Measurements from ENCODE around the gene REEP1.

Gene REEP1

GRCh38 chr2:86232373-86232784, 105.0 kb downstream of the REEP1 start:
- Histone ChIP-seq H3K9me2 (ENCODE audit: low read depth, low read length) (no peaks in the 10 kb centered on the region), H4K20me1 (ENCODE audit: insufficient read depth, low read length) (no peaks in the 10 kb centered on the region), H3K4me2 (ENCODE audit: low read length) (no peak overlapping the region), H3K4me3 (ENCODE audit: low read depth, low read length, poor library complexity, severe bottlenecking) (no peak overlapping the region), H3K9ac (ENCODE audit: low read length) (no peak overlapping the region), H3K79me2 (ENCODE audit: insufficient read depth, low read length) (no peaks in the 10 kb centered on the region), H3K27me3 (ENCODE audit: insufficient read depth, low read length) (no peaks in the 10 kb centered on the region), H3F3A (ENCODE audit: insufficient read depth, low read length) (no peaks in the 10 kb centered on the region), H3K9me3 (ENCODE audit: low read length) (no peaks in the 10 kb centered on the region), H3K36me3 (ENCODE audit: insufficient read depth, low read length) (no peaks in the 10 kb centered on the region), H3K27ac (ENCODE audit: low read depth, low read length, poor library complexity, severe bottlenecking) (no peak overlapping the region), H3K4me1 (ENCODE audit: insufficient read depth, low read length, severe bottlenecking) (peaks cover 11% of the 10 kb centered on the region), H2AFZ (ENCODE audit: low read length) (no peak overlapping the region)
- TF ChIP-seq, protein P1, sequence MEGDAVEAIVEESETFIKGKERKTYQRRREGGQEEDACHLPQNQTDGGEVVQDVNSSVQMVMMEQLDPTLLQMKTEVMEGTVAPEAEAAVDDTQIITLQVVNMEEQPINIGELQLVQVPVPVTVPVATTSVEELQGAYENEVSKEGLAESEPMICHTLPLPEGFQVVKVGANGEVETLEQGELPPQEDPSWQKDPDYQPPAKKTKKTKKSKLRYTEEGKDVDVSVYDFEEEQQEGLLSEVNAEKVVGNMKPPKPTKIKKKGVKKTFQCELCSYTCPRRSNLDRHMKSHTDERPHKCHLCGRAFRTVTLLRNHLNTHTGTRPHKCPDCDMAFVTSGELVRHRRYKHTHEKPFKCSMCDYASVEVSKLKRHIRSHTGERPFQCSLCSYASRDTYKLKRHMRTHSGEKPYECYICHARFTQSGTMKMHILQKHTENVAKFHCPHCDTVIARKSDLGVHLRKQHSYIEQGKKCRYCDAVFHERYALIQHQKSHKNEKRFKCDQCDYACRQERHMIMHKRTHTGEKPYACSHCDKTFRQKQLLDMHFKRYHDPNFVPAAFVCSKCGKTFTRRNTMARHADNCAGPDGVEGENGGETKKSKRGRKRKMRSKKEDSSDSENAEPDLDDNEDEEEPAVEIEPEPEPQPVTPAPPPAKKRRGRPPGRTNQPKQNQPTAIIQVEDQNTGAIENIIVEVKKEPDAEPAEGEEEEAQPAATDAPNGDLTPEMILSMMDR (IDR thresholded peaks at IDR 0.05; ENCODE audit: low read length): no peak
- TF ChIP-seq EZH2 (IDR thresholded peaks at IDR 0.05; ENCODE audit: borderline replicate concordance, low read length): no peak

GRCh38 chr2:86231680-86232372, 105.6 kb downstream of the REEP1 start:
- TF ChIP-seq EZH2 (IDR thresholded peaks at IDR 0.05; ENCODE audit: borderline replicate concordance, low read length): no peak
- TF ChIP-seq, protein P1 (IDR thresholded peaks at IDR 0.05; ENCODE audit: low read length): no peak
- H3K36me3 ChIP-seq (ENCODE audit: insufficient read depth, low read length): no peaks in the 10 kb centered on the region
- no peaks in the 10 kb centered on the region for H3K9me3 ChIP-seq (ENCODE audit: low read length)
- no peaks in the 10 kb centered on the region for H3F3A ChIP-seq (ENCODE audit: insufficient read depth, low read length)
- no peak overlapping the region for H3K4me2 ChIP-seq (ENCODE audit: low read length)
- no peaks in the 10 kb centered on the region for H3K9me2 ChIP-seq (ENCODE audit: low read depth, low read length)
- no peaks in the 10 kb centered on the region for H3K27me3 ChIP-seq (ENCODE audit: insufficient read depth, low read length)
- H3K79me2 ChIP-seq (ENCODE audit: insufficient read depth, low read length): no peaks in the 10 kb centered on the region
- H3K9ac ChIP-seq (ENCODE audit: low read length): no peak overlapping the region
- H2AFZ ChIP-seq (ENCODE audit: low read length): no peak overlapping the region
- H3K4me3 ChIP-seq (ENCODE audit: low read depth, low read length, poor library complexity, severe bottlenecking): no peak overlapping the region
- no peaks in the 10 kb centered on the region for H4K20me1 ChIP-seq (ENCODE audit: insufficient read depth, low read length)
- H3K4me1 ChIP-seq (ENCODE audit: insufficient read depth, low read length, severe bottlenecking): peaks cover 11% of the 10 kb centered on the region
- no peak overlapping the region for H3K27ac ChIP-seq (ENCODE audit: low read depth, low read length, poor library complexity, severe bottlenecking)

- no peaks in the 10 kb centered on the region for H3K27me3 ChIP-seq (ENCODE audit: insufficient read depth, low read length)
- no peak for TF ChIP-seq EZH2 (IDR thresholded peaks at IDR 0.05; ENCODE audit: borderline replicate concordance, low read length)
- TF ChIP-seq, protein P1 (IDR thresholded peaks at IDR 0.05; ENCODE audit: low read length): no peak
- H3K9me3 ChIP-seq (ENCODE audit: low read length): no peaks in the 10 kb centered on the region
- peaks cover 13% of the 10 kb centered on the region for H3K4me1 ChIP-seq (ENCODE audit: insufficient read depth, low read length, severe bottlenecking)
- no peaks in the 10 kb centered on the region for H3K9me2 ChIP-seq (ENCODE audit: low read depth, low read length)
- H3K27ac ChIP-seq (ENCODE audit: low read depth, low read length, poor library complexity, severe bottlenecking): no peak overlapping the region
- no peak overlapping the region for H3K4me3 ChIP-seq (ENCODE audit: low read depth, low read length, poor library complexity, severe bottlenecking)
- no peak overlapping the region for H3K4me2 ChIP-seq (ENCODE audit: low read length)
- H3K79me2 ChIP-seq (ENCODE audit: insufficient read depth, low read length): no peaks in the 10 kb centered on the region
- H3F3A ChIP-seq (ENCODE audit: insufficient read depth, low read length): no peaks in the 10 kb centered on the region
- H4K20me1 ChIP-seq (ENCODE audit: insufficient read depth, low read length): no peaks in the 10 kb centered on the region
- H2AFZ ChIP-seq (ENCODE audit: low read length): no peak overlapping the region
- H3K9ac ChIP-seq (ENCODE audit: low read length): no peak overlapping the region
- no peaks in the 10 kb centered on the region for H3K36me3 ChIP-seq (ENCODE audit: insufficient read depth, low read length)
Observed at GRCh38 chr2:86230961-86231360, 106.5 kb downstream of the REEP1 start.
